Mesendoderm (in vitro differentiated cells): Measurements from ENCODE around the gene AKAP13.

ENCODE experiments used
- DNase-seq: peaks from one replicate; pipeline ENCODE4 v3.0.0; 2013
- H2AK5ac ChIP-seq: 2 replicates; pipeline ENCODE4 v1.6.1; 2013; ENCODE audit warnings: low read length, inconsistent platforms
- H2BK120ac ChIP-seq: 2 replicates; pipeline ENCODE4 v1.6.1; 2013; ENCODE audit warnings: low read depth, mild to moderate bottlenecking, low read length, moderate library complexity, mixed read lengths
- H2BK15ac ChIP-seq: replicated peaks from 2 replicates; pipeline ENCODE4 v1.6.1; 2013; ENCODE audit warnings: low read depth, mild to moderate bottlenecking, moderate library complexity
- H2BK5ac ChIP-seq: 2 replicates; pipeline ENCODE4 v1.6.1; 2013; ENCODE audit warnings: low read length, inconsistent platforms
- H3K18ac ChIP-seq: 2 replicates; pipeline ENCODE4 v1.6.1; 2013; ENCODE audit warnings: mild to moderate bottlenecking, low read length, mixed read lengths
- H3K23ac ChIP-seq: one replicate; pipeline ENCODE4 v1.6.1; 2013; ENCODE audit warnings: low read length
- H3K27ac ChIP-seq: 2 replicates; pipeline ENCODE4 v1.5.1; 2013; ENCODE audit warnings: low read depth, mild to moderate bottlenecking, inconsistent platforms, low read length, moderate library complexity
- H3K27me3 ChIP-seq: 2 replicates; pipeline ENCODE4 v1.6.1; 2013; ENCODE audit warnings: low read length, control low read depth, mild to moderate bottlenecking, inconsistent platforms; ENCODE audit not compliant: insufficient read depth, poor library complexity
- H3K36me3 ChIP-seq: 2 replicates; pipeline ENCODE4 v1.6.1; 2013; ENCODE audit warnings: low read length, inconsistent platforms; ENCODE audit not compliant: control insufficient read depth, insufficient read depth
- H3K4ac ChIP-seq: one replicate; pipeline ENCODE4 v1.6.1; 2013; ENCODE audit warnings: low read depth, mild to moderate bottlenecking, low read length, moderate library complexity
- H3K4me1 ChIP-seq: 2 replicates; pipeline ENCODE4 v1.6.1; 2013; ENCODE audit warnings: low read depth, low read length, inconsistent platforms; ENCODE audit not compliant: control insufficient read depth
- H3K4me2 ChIP-seq: 2 replicates; pipeline ENCODE4 v1.6.1; 2013; ENCODE audit warnings: low read length
- H3K4me3 ChIP-seq: 2 replicates; pipeline ENCODE4 v1.5.1; 2013; ENCODE audit warnings: mild to moderate bottlenecking, low read length
- H3K56ac ChIP-seq: one replicate; pipeline ENCODE4 v1.6.1; 2013; ENCODE audit warnings: low read length
- H3K79me1 ChIP-seq: 2 replicates; pipeline ENCODE4 v1.6.1; 2013; ENCODE audit warnings: low read length, inconsistent platforms
- H3K79me2 ChIP-seq: 2 replicates; pipeline ENCODE4 v1.6.1; 2013; ENCODE audit warnings: mild to moderate bottlenecking, low read length; ENCODE audit not compliant: control insufficient read depth, insufficient read depth
- H3K9ac ChIP-seq: 2 replicates; pipeline ENCODE4 v1.6.1; 2013; ENCODE audit warnings: low read length, inconsistent platforms
- H4K5ac ChIP-seq: one replicate; pipeline ENCODE4 v1.6.1; 2013; ENCODE audit warnings: low read length
- H4K8ac ChIP-seq: one replicate; pipeline ENCODE4 v1.6.1; 2013; ENCODE audit warnings: low read depth, mild to moderate bottlenecking, control low read depth, low read length, moderate library complexity
- WGBS: extraction: QIAGEN DNeasy Blood & Tissue Kit; methylation state at CpG from one replicate; pipeline ENCODE4 v1.1.7; 2013; ENCODE audit warnings: low lambda C conversion rate, missing lambda C conversion rate; ENCODE audit not compliant: insufficient coverage; ENCODE audit errors: extremely low coverage; 5-methylcytosine and 5-hydroxymethylcytosine counted together

Gene AKAP13

GRCh38 chr15:85386261-85386660 is 5.9 kb downstream of the AKAP13 start:
- no peak overlapping the region for H3K4me2 ChIP-seq
- no peak overlapping the region for H3K23ac ChIP-seq
- WGBS: no CpG with 5 or more reads among the region's 7 CpGs
- DNase-seq: no peak
- no peak overlapping the region for H3K27ac ChIP-seq
- no peak overlapping the region for H2AK5ac ChIP-seq
- H4K5ac ChIP-seq: no peak overlapping the region
- no peak overlapping the region for H3K4ac ChIP-seq
- peaks cover 82% of the 10 kb centered on the region for H3K79me2 ChIP-seq
- H2BK15ac ChIP-seq: no peak overlapping the region
- H3K9ac ChIP-seq: no peak overlapping the region
- H3K18ac ChIP-seq: no peak overlapping the region
- no peak overlapping the region for H4K8ac ChIP-seq
- H3K4me3 ChIP-seq: no peak overlapping the region
- no peak overlapping the region for H3K56ac ChIP-seq
- H3K27me3 ChIP-seq: no peaks in the 10 kb centered on the region
- no peak overlapping the region for H2BK120ac ChIP-seq
- H3K36me3 ChIP-seq: no peaks in the 10 kb centered on the region
- peaks cover 18% of the 10 kb centered on the region for H3K4me1 ChIP-seq
- peaks cover 13% of the 10 kb centered on the region for H3K79me1 ChIP-seq
- no peak overlapping the region for H2BK5ac ChIP-seq

- Histone ChIP-seq H3K79me2 (peaks cover 74% of the 10 kb centered on the region), H3K27ac (no peak overlapping the region), H3K36me3 (no peaks in the 10 kb centered on the region), H3K23ac (no peak overlapping the region), H2BK5ac (no peak overlapping the region), H3K56ac (peak overlapping the region; percentile 1), H3K4ac (no peak overlapping the region), H3K4me2 (no peak overlapping the region), H3K27me3 (no peaks in the 10 kb centered on the region), H2AK5ac (no peak overlapping the region), H3K4me3 (no peak overlapping the region), H3K18ac (no peak overlapping the region), H3K9ac (no peak overlapping the region), H3K4me1 (peaks cover 10% of the 10 kb centered on the region), H4K5ac (no peak overlapping the region), H3K79me1 (peaks cover 10% of the 10 kb centered on the region), H4K8ac (no peak overlapping the region), H2BK120ac (no peak overlapping the region), H2BK15ac (no peak overlapping the region)
- WGBS: no CpG with 5 or more reads among the region's 5 CpGs
- no peak for DNase-seq
These were observed 8.3 kb downstream of the AKAP13 start for GRCh38 chr15:85388566-85389305.

DNA sequence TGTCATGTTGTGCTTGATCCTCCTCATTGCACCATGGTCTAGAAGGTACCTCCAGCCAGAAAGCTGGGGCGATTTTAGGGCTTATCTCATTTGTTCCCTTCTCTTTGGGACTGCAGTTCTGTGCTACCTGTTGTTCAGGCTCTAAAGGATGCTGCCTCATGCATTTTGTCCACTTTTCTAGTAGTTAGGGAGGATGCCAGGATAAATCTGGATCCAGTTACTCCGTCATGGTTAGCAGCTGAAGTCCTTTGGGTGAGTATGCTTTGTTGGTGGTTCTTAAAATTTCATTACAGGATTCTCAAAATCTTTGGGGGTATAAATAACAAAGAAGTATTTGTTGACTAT is 8.9 kb downstream of the AKAP13 start:
- H3K4me2 ChIP-seq: no peak overlapping the region
- H3K23ac ChIP-seq: no peak overlapping the region
- H2BK5ac ChIP-seq: no peak overlapping the region
- H3K4me3 ChIP-seq: no peak overlapping the region
- H3K18ac ChIP-seq: no peak overlapping the region
- no peaks in the 10 kb centered on the region for H3K36me3 ChIP-seq
- H3K79me2 ChIP-seq: peaks cover 74% of the 10 kb centered on the region
- DNase-seq: no peak
- H4K8ac ChIP-seq: no peak overlapping the region
- H3K9ac ChIP-seq: no peak overlapping the region
- peaks cover 13% of the 10 kb centered on the region for H3K4me1 ChIP-seq
- no peak overlapping the region for H4K5ac ChIP-seq
- H2BK15ac ChIP-seq: no peak overlapping the region
- peaks cover 10% of the 10 kb centered on the region for H3K79me1 ChIP-seq
- H3K27me3 ChIP-seq: no peaks in the 10 kb centered on the region
- WGBS: no CpG with 5 or more reads among the region's 2 CpGs
- no peak overlapping the region for H3K27ac ChIP-seq
- no peak overlapping the region for H2BK120ac ChIP-seq
- peak overlapping the region; percentile 6 for H3K56ac ChIP-seq
- H2AK5ac ChIP-seq: no peak overlapping the region
- no peak overlapping the region for H3K4ac ChIP-seq

- peaks cover 75% of the 10 kb centered on the region for H3K79me2 ChIP-seq
- no peak overlapping the region for H3K18ac ChIP-seq
- H3K4me3 ChIP-seq: no peak overlapping the region
- H3K27me3 ChIP-seq: no peaks in the 10 kb centered on the region
- H4K8ac ChIP-seq: no peak overlapping the region
- no peak overlapping the region for H3K23ac ChIP-seq
- DNase-seq: no peak
- no CpG with 5 or more reads among the region's 4 CpGs for WGBS
- no peak overlapping the region for H2AK5ac ChIP-seq
- H3K4ac ChIP-seq: no peak overlapping the region
- H3K9ac ChIP-seq: no peak overlapping the region
- peaks cover 8% of the 10 kb centered on the region for H3K79me1 ChIP-seq
- no peak overlapping the region for H3K27ac ChIP-seq
- H3K36me3 ChIP-seq: no peaks in the 10 kb centered on the region
- peaks cover 14% of the 10 kb centered on the region for H3K4me1 ChIP-seq
- no peak overlapping the region for H3K4me2 ChIP-seq
- no peak overlapping the region for H2BK15ac ChIP-seq
- no peak overlapping the region for H3K56ac ChIP-seq
- no peak overlapping the region for H4K5ac ChIP-seq
- H2BK120ac ChIP-seq: no peak overlapping the region
- H2BK5ac ChIP-seq: no peak overlapping the region
These were observed 9.4 kb downstream of the AKAP13 start for GRCh38 chr15:85389772-85390171.

DNA sequence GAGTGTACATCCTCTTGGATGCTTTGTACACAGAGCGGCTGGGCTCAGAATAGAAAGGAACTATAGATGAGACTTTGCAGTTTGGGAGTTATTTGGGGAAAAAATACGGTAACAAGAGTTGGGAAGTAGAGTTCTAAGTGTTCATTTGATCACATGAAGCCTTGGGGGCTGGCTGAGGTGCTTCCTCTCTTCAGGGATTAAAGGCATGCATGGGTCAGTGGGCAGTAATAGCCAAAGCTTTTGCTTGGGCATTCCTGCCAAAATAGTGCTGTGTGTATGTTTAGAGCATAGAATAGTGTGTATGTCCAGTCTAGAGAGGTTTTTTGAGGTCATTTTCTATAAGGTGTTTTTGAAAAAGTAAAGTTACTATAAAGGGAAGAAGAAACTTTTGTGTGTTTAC is 12.8 kb downstream of the AKAP13 start:
- Histone ChIP-seq H4K8ac (no peak overlapping the region), H3K56ac (no peak overlapping the region), H3K27ac (no peak overlapping the region), H2BK5ac (no peak overlapping the region), H2BK15ac (no peak overlapping the region), H3K4ac (no peak overlapping the region), H3K4me2 (no peak overlapping the region), H3K9ac (no peak overlapping the region), H3K27me3 (no peaks in the 10 kb centered on the region), H4K5ac (no peak overlapping the region), H3K18ac (no peak overlapping the region), H3K79me1 (peaks cover 7% of the 10 kb centered on the region), H3K23ac (no peak overlapping the region), H3K4me1 (peaks cover 14% of the 10 kb centered on the region), H2AK5ac (no peak overlapping the region), H2BK120ac (no peak overlapping the region), H3K4me3 (no peak overlapping the region), H3K36me3 (no peaks in the 10 kb centered on the region), H3K79me2 (peaks cover 70% of the 10 kb centered on the region)
- no CpG with 5 or more reads among the region's 2 CpGs for WGBS
- no peak for DNase-seq
